A549 (cell line): Measurements from ENCODE around the gene NEK2.

Experiments
- CBX2 ChIP-seq: fragments of 200-600 bp; sonication (generic); IDR thresholded peaks from 2 replicates; pipeline ENCODE4 v1.6.1; 2016; ENCODE audit warnings: low read depth, mild to moderate bottlenecking, borderline replicate concordance
- CEBPB ChIP-seq, 2 experiments: fragments of >200 bp in 1 of 2; sonication (Bioruptor Twin) in 1 of 2; formaldehyde crosslinking in 1 of 2; IDR thresholded peaks; 2 replicates each; pipeline ENCODE4 v1.6.1; 2012 to 2016
- CTCF ChIP-seq: fragments of >200 bp; sonication (Bioruptor Twin); formaldehyde crosslinking; IDR thresholded peaks from 3 replicates; pipeline ENCODE4 v1.5.1; 2016
- EP300 ChIP-seq, 2 experiments: fragments of >200 bp; sonication (Bioruptor Twin); formaldehyde crosslinking; IDR thresholded peaks; 2 replicates in 1 of 2; 3 replicates in 1 of 2; pipeline ENCODE4 v1.6.1; 2016 to 2017
- JUN ChIP-seq, 2 experiments: fragments of >200 bp; sonication (Bioruptor Twin); formaldehyde crosslinking; IDR thresholded peaks; 2 replicates in 1 of 2; 3 replicates in 1 of 2; pipeline ENCODE4 v1.6.1; 2016 to 2017
- JUNB ChIP-seq: fragments of >200 bp; sonication (Bioruptor Twin); formaldehyde crosslinking; IDR thresholded peaks from 2 replicates; pipeline ENCODE4 v1.6.1; 2016
- KDM5A ChIP-seq: fragments of 200-600 bp; sonication (generic); IDR thresholded peaks from 2 replicates; pipeline ENCODE4 v1.6.1; 2016; ENCODE audit warnings: antibody characterized with exemption, mild to moderate bottlenecking
- POLR2A ChIP-seq: IDR thresholded peaks from 2 replicates; pipeline ENCODE4 v1.6.1; 2012; ENCODE audit warnings: mild to moderate bottlenecking, low read length
- POLR2AphosphoS2 ChIP-seq: conservative IDR thresholded peaks from 2 replicates; pipeline ENCODE4 v1.6.1; 2012; ENCODE audit warnings: low read length, improper control_type of control experiment, inconsistent platforms
- RNF2 ChIP-seq: fragments of 200-600 bp; sonication (generic); IDR thresholded peaks from 2 replicates; pipeline ENCODE4 v1.6.1; 2016; ENCODE audit warnings: low read depth, mild to moderate bottlenecking, antibody characterized with exemption, moderate library complexity, borderline replicate concordance

GRCh38 chr1:211640301-211640630 is 35.2 kb downstream of the NEK2 start:
- TF ChIP-seq RNF2 (no peak), CTCF (no peak), CEBPB (IDR thresholded peaks at IDR 0.05) (no peak), POLR2A (no peak), KDM5A (no peak), JUNB (no peak), CBX2 (no peak), POLR2AphosphoS2 (no peak), JUN (IDR thresholded peaks at IDR 0.05) (no peak), EP300 (IDR thresholded peaks at IDR 0.05) (no peak)
